HG02884 (cell line): Measurements from ENCODE around the gene PROSER3.
"Not testable (repeated sequence)": the region's sequence is repeated elsewhere in the genome, so short reads cannot be mapped to it uniquely, and the experiment has no call there.

Experiments
- ATAC-seq: cut with Tn5 transposase; IDR thresholded peaks from one replicate; pipeline ENCODE4 v1.9.1; 2021; ENCODE audit warnings: mild to moderate bottlenecking, moderate library complexity; ENCODE audit not compliant: unreplicated experiment

The PROSER3 gene

GRCh38 chr19:35789978-35790944 is 32.3 kb downstream of the PROSER3 start:
- ATAC-seq: no peak

GRCh38 chr19:35790981-35791813 is 33.2 kb downstream of the PROSER3 start:
- ATAC-seq: no peak

GRCh38 chr19:35791814-35792279 is 33.9 kb downstream of the PROSER3 start:
- ATAC-seq: no peak

- ATAC-seq: no peak
These were observed 34.3 kb downstream of the PROSER3 start for GRCh38 chr19:35792312-35792711.

GRCh38 chr19:35792888-35793287 is 34.9 kb downstream of the PROSER3 start:
- ATAC-seq: no peak

GRCh38 chr19:35793381-35794165 is 35.6 kb downstream of the PROSER3 start:
- no peak for ATAC-seq

GRCh38 chr19:35795564-35795963 is 37.6 kb downstream of the PROSER3 start:
- ATAC-seq: not testable (repeated sequence)

- no peak for ATAC-seq
These were observed 38.9 kb downstream of the PROSER3 start for GRCh38 chr19:35796645-35797542.

- no peak for ATAC-seq
These were observed 39.7 kb downstream of the PROSER3 start for GRCh38 chr19:35797663-35798062.

- no peak for ATAC-seq
These were observed 43.9 kb downstream of the PROSER3 start for GRCh38 chr19:35801828-35802227.

GRCh38 chr19:35805526-35806102 is 47.6 kb downstream of the PROSER3 start:
- ATAC-seq: no peak

GRCh38 chr19:35806597-35806996 is 48.6 kb downstream of the PROSER3 start:
- ATAC-seq: no peak

GRCh38 chr19:35807633-35808032 is 49.7 kb downstream of the PROSER3 start:
- ATAC-seq: no peak

- no peak for ATAC-seq
These were observed 53.6 kb downstream of the PROSER3 start for GRCh38 chr19:35811317-35812219.

GRCh38 chr19:35812220-35813042 is 54.5 kb downstream of the PROSER3 start, which contains the start of gene PRODH2:
Gene PRODH2 (minus strand): TSS chr19:35812845. CDS start chr19:35812805, 40 bp downstream.
- ATAC-seq: no peak

GRCh38 chr19:35813043-35813890 is 55.3 kb downstream of the PROSER3 start:
- no peak for ATAC-seq
